H1 (cell line): ENCODE measurements around the gene CGGBP1. TPM values are rescaled to one million over a fixed set of nuclear protein-coding genes. Genes with fewer than 3 reads are reported as not detected.

Experiments used
- CTCF ChIA-PET: fragments of 300-600 bp; sonication (Branson Sonifier 250); formaldehyde crosslinking; loops from one replicate; lab custom pipeline; 2021; ENCODE audit not compliant: partially characterized antibody; lab: Charles Lee
- POLR2A ChIA-PET: fragments of 300-600 bp; sonication (Branson Sonifier 250); formaldehyde crosslinking; loops from one replicate; lab custom pipeline; 2021; ENCODE audit warnings: inconsistent platforms; ENCODE audit not compliant: partially characterized antibody; lab: Charles Lee
- DNase-seq, 2 experiments: peaks; one replicate each; pipeline versions ENCODE4 v3.0.0 to v3.0.0-alpha.2; 2010 to 2022; ENCODE audit warnings: low spot score in 2 of 2, low read depth in 1 of 2, mixed read lengths in 1 of 2
- FAIRE-seq: peaks from 2 replicates; lab custom pipeline; 2011; peaks lifted over from hg19 to GRCh38; lab: Jason Lieb, UNC
- H2AFZ ChIP-seq: 2 replicates; pipeline ENCODE4 v1.8.1; 2012; ENCODE audit warnings: low read length, inconsistent platforms
- H2AK5ac ChIP-seq: 2 replicates; pipeline ENCODE4 v1.6.1; 2013; ENCODE audit warnings: low read depth, low read length
- H2BK120ac ChIP-seq: replicated peaks from 2 replicates; pipeline ENCODE3; 2013; ENCODE audit warnings: low read depth, low read length, inconsistent platforms
- H2BK12ac ChIP-seq: 2 replicates; pipeline ENCODE4 v1.6.1; 2013; ENCODE audit warnings: low read depth, low read length
- H2BK15ac ChIP-seq: 2 replicates; pipeline ENCODE4 v1.6.1; 2013; ENCODE audit warnings: low read length
- H2BK20ac ChIP-seq: 2 replicates; pipeline ENCODE4 v1.6.1; 2013; ENCODE audit warnings: low read length
- H2BK5ac ChIP-seq: 2 replicates; pipeline ENCODE4 v1.6.1; 2013; ENCODE audit warnings: low read depth, low read length
- H3K14ac ChIP-seq: 2 replicates; pipeline ENCODE4 v1.6.1; 2013; ENCODE audit warnings: inconsistent platforms; ENCODE audit not compliant: insufficient read length
- H3K18ac ChIP-seq: 2 replicates; pipeline ENCODE4 v1.6.1; 2013; ENCODE audit warnings: low read length; ENCODE audit errors: extremely low read depth
- H3K23ac ChIP-seq: 2 replicates; pipeline ENCODE4 v1.6.1; 2013; ENCODE audit warnings: inconsistent platforms; ENCODE audit not compliant: insufficient read length
- H3K23me2 ChIP-seq: 2 replicates; pipeline ENCODE4 v1.6.1; 2013; ENCODE audit warnings: low read depth, low read length
- H3K27ac ChIP-seq: 2 replicates; pipeline ENCODE4 v1.6.1; 2011; ENCODE audit warnings: low read depth, low read length, inconsistent platforms
- H3K27me3 ChIP-seq, 4 experiments: replicated peaks in 1 of 4; 1 replicate in 1 of 4; 2 replicates in 3 of 4; pipeline versions ENCODE4 v1.6.1 to v1.8.1; 2011 to 2013; ENCODE audit warnings: low read length in 3 of 4, mild to moderate bottlenecking in 3 of 4, inconsistent platforms in 2 of 4, mixed read lengths in 2 of 4, moderate library complexity in 1 of 4; ENCODE audit not compliant: control insufficient read depth in 3 of 4, insufficient read depth in 3 of 4; ENCODE audit errors: extremely low read depth in 1 of 4
- H3K36me3 ChIP-seq, 4 experiments: 2 replicates each; pipeline versions ENCODE4 v1.6.1 to v1.8.1; 2011 to 2013; ENCODE audit warnings: mild to moderate bottlenecking in 4 of 4, low read length in 3 of 4, moderate library complexity in 2 of 4, control low read depth in 1 of 4, inconsistent platforms in 1 of 4; ENCODE audit not compliant: insufficient read depth in 4 of 4, control insufficient read depth in 2 of 4
- H3K4ac ChIP-seq: replicated peaks from 2 replicates; pipeline ENCODE3; 2013; ENCODE audit warnings: low read length, low read depth, mixed read lengths, inconsistent platforms; ENCODE audit not compliant: insufficient read length
- H3K4me1 ChIP-seq, 4 experiments: replicated peaks in 1 of 4; 1 replicate in 1 of 4; 2 replicates in 3 of 4; pipeline versions ENCODE4 v1.6.1 to v1.8.1; 2011 to 2013; ENCODE audit warnings: low read length in 3 of 4, inconsistent platforms in 2 of 4, mixed read lengths in 1 of 4; ENCODE audit not compliant: insufficient read depth in 4 of 4, control insufficient read depth in 3 of 4
- H3K4me2 ChIP-seq, 2 experiments: 2 replicates each; pipeline versions ENCODE4 v1.6.1 to v1.8.1; 2011 to 2013; ENCODE audit warnings: low read depth in 2 of 2, low read length in 2 of 2, control low read depth in 1 of 2, inconsistent platforms in 1 of 2, mild to moderate bottlenecking in 1 of 2; ENCODE audit not compliant: insufficient read depth in 1 of 2
- H3K4me3 ChIP-seq, 4 experiments: fragments of 200-600, 300-600 bp in 1 of 4; sonication (generic), shearing (Covaris generic), sonication (Bioruptor Twin) in 1 of 4; 2 replicates each; pipeline versions ENCODE4 v1.5.1 to v1.8.1; 2011 to 2016; ENCODE audit warnings: low read length in 4 of 4, low read depth in 3 of 4, control low read depth in 2 of 4, inconsistent platforms in 2 of 4, mild to moderate bottlenecking in 2 of 4, mixed read lengths in 1 of 4, moderate library complexity in 1 of 4; ENCODE audit not compliant: insufficient read depth in 2 of 4; ENCODE audit errors: extremely low read depth in 1 of 4
- H3K56ac ChIP-seq: replicated peaks from 2 replicates; pipeline ENCODE3; 2013; ENCODE audit warnings: low read depth, mild to moderate bottlenecking, mixed read lengths, low read length, inconsistent platforms; ENCODE audit not compliant: insufficient read length
- H3K79me1 ChIP-seq: 2 replicates; pipeline ENCODE4 v1.6.1; 2013; ENCODE audit warnings: low read depth, low read length, control low read depth
- H3K79me2 ChIP-seq, 2 experiments: 2 replicates each; pipeline versions ENCODE4 v1.6.1 to v1.8.1; 2012 to 2013; ENCODE audit warnings: low read length in 2 of 2, mild to moderate bottlenecking in 2 of 2, inconsistent platforms in 1 of 2; ENCODE audit not compliant: insufficient read depth in 2 of 2, control insufficient read depth in 1 of 2
- H3K9ac ChIP-seq, 4 experiments: replicated peaks in 1 of 4; 1 replicate in 1 of 4; 2 replicates in 3 of 4; pipeline versions ENCODE4 v1.6.1 to v1.8.1; 2011 to 2013; ENCODE audit warnings: low read depth in 3 of 4, low read length in 3 of 4, control low read depth in 2 of 4, mild to moderate bottlenecking in 2 of 4, moderate library complexity in 2 of 4, inconsistent platforms in 1 of 4; ENCODE audit errors: extremely low read depth in 1 of 4
- H3K9me3 ChIP-seq, 2 experiments: 2 replicates each; pipeline versions ENCODE4 v1.6.1 to v1.8.1; 2012 to 2013; ENCODE audit warnings: mild to moderate bottlenecking in 2 of 2, moderate library complexity in 2 of 2, control low read depth in 1 of 2, inconsistent platforms in 1 of 2, low read depth in 1 of 2, low read length in 1 of 2, mixed read lengths in 1 of 2; ENCODE audit not compliant: insufficient read depth in 2 of 2
- H4K20me1 ChIP-seq, 2 experiments: replicated peaks in 1 of 2; 2 replicates each; pipeline versions ENCODE3 to v1.8.1; 2011 to 2013; ENCODE audit warnings: inconsistent platforms in 2 of 2, low read length in 2 of 2, mild to moderate bottlenecking in 1 of 2; ENCODE audit not compliant: insufficient read depth in 2 of 2, control insufficient read depth in 1 of 2
- H4K5ac ChIP-seq: 2 replicates; pipeline ENCODE4 v1.6.1; 2013; ENCODE audit warnings: low read length, low read depth, mixed read lengths, inconsistent platforms; ENCODE audit not compliant: insufficient read length
- H4K8ac ChIP-seq: 2 replicates; pipeline ENCODE4 v1.8.0; 2013; ENCODE audit warnings: mild to moderate bottlenecking, moderate library complexity, low read length, inconsistent platforms; ENCODE audit not compliant: insufficient read depth; ENCODE audit errors: extremely low read depth
- H4K91ac ChIP-seq: replicated peaks from 2 replicates; pipeline ENCODE3; 2013; ENCODE audit warnings: low read length, mixed read lengths, inconsistent platforms; ENCODE audit not compliant: insufficient read length
- CBX5 ChIP-seq: fragments of 300-800, 300-1000 bp; sonication (generic); IDR thresholded peaks from 2 replicates; pipeline ENCODE4 v1.7.1; 2016; ENCODE audit warnings: antibody characterized with exemption, low read length, low read depth
- CBX8 ChIP-seq: fragments of 300-800, 300-1000 bp; sonication (generic); IDR thresholded peaks from 2 replicates; pipeline ENCODE4 v1.7.1; 2016; ENCODE audit warnings: low read depth, low read length, borderline replicate concordance
- CEBPB ChIP-seq: IDR thresholded peaks from 2 replicates; pipeline ENCODE4 v1.6.1; 2012; ENCODE audit warnings: low read depth, low read length
- EZH2 ChIP-seq: fragments of 200-600 bp; sonication (generic); IDR thresholded peaks from 2 replicates; pipeline ENCODE4 v1.7.1; 2012; ENCODE audit warnings: low read depth, mild to moderate bottlenecking, moderate library complexity, low read length, inconsistent platforms; ENCODE audit not compliant: severe bottlenecking
- HDAC6 ChIP-seq: IDR thresholded peaks from one replicate; pipeline ENCODE4 v1.7.1; 2012; ENCODE audit warnings: low read depth, mild to moderate bottlenecking, inconsistent platforms, low read length, moderate library complexity
- KDM4A ChIP-seq: IDR thresholded peaks from one replicate; pipeline ENCODE4 v1.7.1; 2012; ENCODE audit warnings: low read depth, mild to moderate bottlenecking, moderate library complexity, low read length, inconsistent platforms; ENCODE audit not compliant: severe bottlenecking
- PHF8 ChIP-seq: fragments of 200-600 bp; sonication (generic); conservative IDR thresholded peaks from 2 replicates; pipeline ENCODE4 v1.7.1; 2012; ENCODE audit warnings: low read depth, mild to moderate bottlenecking, inconsistent platforms, low read length, moderate library complexity
- SIN3A ChIP-seq, 2 experiments: IDR thresholded peaks in 1 of 2; conservative IDR thresholded peaks in 1 of 2; 2 replicates each; pipeline ENCODE4 v1.6.1; 2011 to 2012; ENCODE audit warnings: low read length in 2 of 2, improper control_type of control experiment in 1 of 2, low read depth in 1 of 2, mild to moderate bottlenecking in 1 of 2
- whole genome bisulfite sequencing, 2 experiments: shearing (Covaris generic) in 1 of 2; methylation state at CpG; one replicate each; pipeline versions ENCODE4 v1.1.6 to v1.1.7; 2013 to 2015; ENCODE audit warnings: low lambda C conversion rate in 2 of 2, mixed read lengths in 2 of 2, inconsistent platforms in 1 of 2, low coverage in 1 of 2, missing lambda C conversion rate in 1 of 2; ENCODE audit not compliant: insufficient replicate concordance in 2 of 2, insufficient coverage in 1 of 2, insufficient read length in 1 of 2; ENCODE audit errors: extremely low coverage in 1 of 2, missing lambda C conversion rate in 1 of 2; 5-methylcytosine and 5-hydroxymethylcytosine counted together
- polyA plus RNA-seq, 7 experiments: library from polyadenylated mRNA; depleted of rRNA in 3 of 7; stranded (reverse) in 5 of 7; unstranded in 2 of 7; fragments of >200 nt in 5 of 7; fragments of 200-250 nt in 2 of 7; gene quantifications; 1 replicate in 5 of 7; 2 replicates in 1 of 7; 4 replicates in 1 of 7; pipeline versions ENCODE4 v1.2.1 to v1.2.3, GENCODE V29; 2011 to 2013; ENCODE audit warnings: missing spikeins in 2 of 7, mixed read lengths in 2 of 7
- total RNA-seq: library from RNA; stranded (reverse); fragmentation: NEBNext Ultra II Directional; extraction: Animal tissue kit (Norgen Biotek cat#: 25700); gene quantifications from 2 replicates; pipeline ENCODE4 v1.2.1, GENCODE V29; 2021

The CGGBP1 gene
- total and polyA plus RNA-seq, 2 of the 8 experiments (the other 6 are each of a cell fraction or from before 2014, with no cell fraction given), result 22.9 to 61.4 TPM

GRCh38 chr3:88010810-88011209 lies 48.0 kb downstream of the CGGBP1 start:
- H4K20me1 ChIP-seq, result no peaks in the 10 kb centered on the region
- no peaks in the 10 kb centered on the region for H3K27me3 ChIP-seq
- H2BK15ac ChIP-seq, result no peak overlapping the region
- H2AFZ ChIP-seq, result 0 out of 2 replicates have a peak overlapping the region, but pooled peaks have one; percentile 18
- no peak overlapping the region for H3K4me3 ChIP-seq
- H3K14ac ChIP-seq, result no peak overlapping the region
- H3K9me3 ChIP-seq, result peaks cover 0 to 6% of the 10 kb centered on the region in 2 experiments; a peak in 1 of 4 replicates
- no peaks in the 10 kb centered on the region for H3K4me1 ChIP-seq
- no peaks in the 10 kb centered on the region for H3K79me1 ChIP-seq
- no peak overlapping the region for H2BK5ac ChIP-seq
- H3K4ac ChIP-seq, result no peak overlapping the region
- H3K18ac ChIP-seq, result no peak overlapping the region; the same call in 1 of the 2 replicates
- H3K56ac ChIP-seq, result no peak overlapping the region
- TF ChIP-seq SIN3A (conservative IDR thresholded peaks at IDR 0.05 in 1 of 2, IDR thresholded peaks at IDR 0.05 in 1 of 2; ENCODE audit: low read depth in 1 of 2, low read length in 2 of 2), result no peak
- no peak for TF ChIP-seq EZH2
- TF ChIP-seq PHF8, result no peak
- TF ChIP-seq KDM4A, result no peak
- TF ChIP-seq CEBPB, result no peak
- TF ChIP-seq CBX8, result no peak
- TF ChIP-seq CBX5, result no peak
- no peak for TF ChIP-seq HDAC6
- TF ChIP-seq, all 59 proteins: peak for 0
- H3K79me2 ChIP-seq, result no peaks in the 10 kb centered on the region
- no peaks in the 10 kb centered on the region for H3K23me2 ChIP-seq
- no peak overlapping the region for H4K5ac ChIP-seq
- no peak overlapping the region for H2AK5ac ChIP-seq
- H2BK12ac ChIP-seq, result no peak overlapping the region
- FAIRE-seq (no peak), DNase-seq (no peak)
- H3K9ac ChIP-seq, result no peak overlapping the region
- ChIA-PET POLR2A (no interaction called here), CTCF (interaction anchor here (1.0 to 1.4 kb wide), 3 partner anchors 103 to 713 kb away, joined by 3 to 5 read pairs (median 4); no protein-coding TSS in a partner anchor)
- H4K91ac ChIP-seq, result no peak overlapping the region
- no peak overlapping the region for H4K8ac ChIP-seq
- H3K23ac ChIP-seq, result no peak overlapping the region
- no peaks in the 10 kb centered on the region for H3K36me3 ChIP-seq
- no peak overlapping the region for H2BK120ac ChIP-seq
- H3K4me2 ChIP-seq, result no peak overlapping the region
- no peak overlapping the region for H2BK20ac ChIP-seq
- no peak overlapping the region for H3K27ac ChIP-seq
- 90% methylated on average over 5 of the region's 5 CpGs; no CpG with 5 or more reads in 1 of the 2 experiments for WGBS, 2 experiments
